ENCODE data around the gene ADAMTSL5. TPM values are rescaled to one million over a fixed set of nuclear protein-coding genes. Genes with fewer than 3 reads are reported as not detected.

Gene ADAMTSL5
- polyA plus RNA-seq, 1 donor from 2014 or later = not detected

DNA sequence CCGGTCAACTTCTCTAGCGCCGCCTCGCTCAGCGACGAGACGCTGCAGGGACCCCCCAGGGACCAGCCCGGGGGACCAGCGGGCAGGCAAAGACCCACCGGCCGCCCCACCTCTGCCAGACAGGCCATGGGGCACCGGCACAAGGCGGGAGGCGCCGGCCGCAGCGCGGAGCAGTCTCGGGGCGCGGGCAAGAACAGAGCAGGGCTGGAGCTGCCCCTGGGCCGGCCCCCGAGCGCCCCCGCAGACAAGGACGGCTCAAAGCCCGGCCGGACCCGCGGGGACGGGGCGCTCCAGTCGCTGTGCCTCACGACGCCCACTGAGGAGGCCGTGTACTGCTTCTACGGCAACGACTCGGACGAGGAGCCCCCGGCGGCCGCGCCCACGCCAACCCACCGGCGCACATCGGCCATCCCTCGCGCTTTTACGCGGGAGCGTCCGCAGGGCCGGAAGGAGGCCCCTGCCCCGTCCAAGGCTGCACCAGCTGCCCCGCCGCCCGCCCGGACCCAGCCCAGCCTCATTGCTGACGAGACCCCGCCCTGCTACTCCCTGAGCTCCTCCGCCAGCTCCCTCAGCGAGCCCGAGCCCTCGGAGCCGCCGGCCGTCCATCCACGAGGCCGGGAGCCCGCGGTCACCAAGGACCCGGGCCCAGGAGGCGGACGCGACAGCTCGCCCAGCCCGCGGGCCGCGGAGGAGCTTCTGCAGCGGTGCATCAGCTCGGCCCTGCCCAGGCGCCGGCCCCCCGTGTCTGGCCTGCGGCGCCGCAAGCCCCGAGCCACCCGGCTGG is 45.1 kb downstream of the ADAMTSL5 start:
- no peak overlapping the region for H3K9ac ChIP-seq (ENCODE audit: low read length)
- no peaks in the 10 kb centered on the region for H3K27me3 ChIP-seq (ENCODE audit: insufficient read depth, low read depth, low read length)
- H3K36me3 ChIP-seq (ENCODE audit: insufficient read depth, low read length) = no peaks in the 10 kb centered on the region
- H3K79me2 ChIP-seq (replicated peaks; ENCODE audit: insufficient read depth, low read length) = peaks cover 5% of the 10 kb centered on the region
- no peak overlapping the region for H2AFZ ChIP-seq (ENCODE audit: low read depth, low read length)
- peaks cover 54% of the 10 kb centered on the region for H4K20me1 ChIP-seq (ENCODE audit: insufficient read depth)
- H3K9me2 ChIP-seq (ENCODE audit: insufficient read depth, low read length) = no peaks in the 10 kb centered on the region
- H3K9me3 ChIP-seq (ENCODE audit: low read length) = no peaks in the 10 kb centered on the region
- H3K4me3 ChIP-seq (ENCODE audit: low read length) = no peak overlapping the region
- H3K4me2 ChIP-seq (ENCODE audit: low read length) = no peak overlapping the region
- no peak overlapping the region for H3K27ac ChIP-seq (ENCODE audit: low read length)
- no peak for TF ChIP-seq POLR2AphosphoS5 (IDR thresholded peaks at IDR 0.05)
- no peak for TF ChIP-seq MXI1 (conservative IDR thresholded peaks at IDR 0.05; ENCODE audit: poor library complexity, severe bottlenecking)
- TF ChIP-seq EZH2 (IDR thresholded peaks at IDR 0.05; ENCODE audit: borderline replicate concordance, insufficient read depth, low read length, poor library complexity, severe bottlenecking) = no peak
- TF ChIP-seq, protein P1, sequence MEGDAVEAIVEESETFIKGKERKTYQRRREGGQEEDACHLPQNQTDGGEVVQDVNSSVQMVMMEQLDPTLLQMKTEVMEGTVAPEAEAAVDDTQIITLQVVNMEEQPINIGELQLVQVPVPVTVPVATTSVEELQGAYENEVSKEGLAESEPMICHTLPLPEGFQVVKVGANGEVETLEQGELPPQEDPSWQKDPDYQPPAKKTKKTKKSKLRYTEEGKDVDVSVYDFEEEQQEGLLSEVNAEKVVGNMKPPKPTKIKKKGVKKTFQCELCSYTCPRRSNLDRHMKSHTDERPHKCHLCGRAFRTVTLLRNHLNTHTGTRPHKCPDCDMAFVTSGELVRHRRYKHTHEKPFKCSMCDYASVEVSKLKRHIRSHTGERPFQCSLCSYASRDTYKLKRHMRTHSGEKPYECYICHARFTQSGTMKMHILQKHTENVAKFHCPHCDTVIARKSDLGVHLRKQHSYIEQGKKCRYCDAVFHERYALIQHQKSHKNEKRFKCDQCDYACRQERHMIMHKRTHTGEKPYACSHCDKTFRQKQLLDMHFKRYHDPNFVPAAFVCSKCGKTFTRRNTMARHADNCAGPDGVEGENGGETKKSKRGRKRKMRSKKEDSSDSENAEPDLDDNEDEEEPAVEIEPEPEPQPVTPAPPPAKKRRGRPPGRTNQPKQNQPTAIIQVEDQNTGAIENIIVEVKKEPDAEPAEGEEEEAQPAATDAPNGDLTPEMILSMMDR (IDR thresholded peaks at IDR 0.05; ENCODE audit: poor library complexity, severe bottlenecking) = no peak
- H3F3A ChIP-seq (ENCODE audit: insufficient read depth, low read length, poor library complexity, severe bottlenecking) = no peaks in the 10 kb centered on the region

GRCh38 chr19:1467215-1467489 is 45.7 kb downstream of the ADAMTSL5 start:
- Histone ChIP-seq H3K27ac (ENCODE audit: low read length) (no peak overlapping the region), H3K9me3 (ENCODE audit: low read length) (no peaks in the 10 kb centered on the region), H3K79me2 (replicated peaks; ENCODE audit: insufficient read depth, low read length) (peaks cover 5% of the 10 kb centered on the region), H3K4me3 (ENCODE audit: low read length) (no peak overlapping the region), H3K36me3 (ENCODE audit: insufficient read depth, low read length) (no peaks in the 10 kb centered on the region), H3K4me2 (ENCODE audit: low read length) (no peak overlapping the region), H2AFZ (ENCODE audit: low read depth, low read length) (no peak overlapping the region), H3K27me3 (ENCODE audit: insufficient read depth, low read depth, low read length) (no peaks in the 10 kb centered on the region), H3F3A (ENCODE audit: insufficient read depth, low read length, poor library complexity, severe bottlenecking) (no peaks in the 10 kb centered on the region), H4K20me1 (ENCODE audit: insufficient read depth) (peaks cover 49% of the 10 kb centered on the region), H3K9ac (ENCODE audit: low read length) (no peak overlapping the region), H3K9me2 (ENCODE audit: insufficient read depth, low read length) (no peaks in the 10 kb centered on the region)
- TF ChIP-seq POLR2AphosphoS5 (IDR thresholded peaks at IDR 0.05) (no peak), REST (IDR thresholded peaks at IDR 0.05; ENCODE audit: borderline replicate concordance) (no peak), EZH2 (IDR thresholded peaks at IDR 0.05; ENCODE audit: borderline replicate concordance, insufficient read depth, low read length, poor library complexity, severe bottlenecking) (no peak), MXI1 (conservative IDR thresholded peaks at IDR 0.05; ENCODE audit: poor library complexity, severe bottlenecking) (no peak), SMC3 (conservative IDR thresholded peaks at IDR 0.05; ENCODE audit: poor library complexity) (no peak), EP300 (conservative IDR thresholded peaks at IDR 0.05; ENCODE audit: poor library complexity, severe bottlenecking) (no peak), RAD21 (conservative IDR thresholded peaks at IDR 0.05) (no peak), TAF1 (IDR thresholded peaks at IDR 0.05; ENCODE audit: low read depth) (no peak)
- TF ChIP-seq, protein P1 (IDR thresholded peaks at IDR 0.05; ENCODE audit: poor library complexity, severe bottlenecking) = no peak

Measured in neural cell (in vitro differentiated cells).